Neutrophil (primary cell): Measurements from ENCODE around the gene HOGA1.

Source experiments
- H3K27ac ChIP-seq: fragments of 200-600 bp; sonication (generic); 2 replicates; pipeline ENCODE4 v1.5.1; 2016; ENCODE audit warnings: mild to moderate bottlenecking, moderate library complexity
- H3K27me3 ChIP-seq: fragments of 200-600 bp; sonication (generic); 2 replicates; pipeline ENCODE4 v1.6.0; 2016; ENCODE audit warnings: mild to moderate bottlenecking
- H3K36me3 ChIP-seq: fragments of 200-600 bp; sonication (generic); 2 replicates; pipeline ENCODE4 v1.5.1; 2017
- H3K4me1 ChIP-seq, 2 experiments: fragments of 200-600 bp in 1 of 2; sonication (generic) in 1 of 2; 1 replicate in 1 of 2; 2 replicates in 1 of 2; pipeline versions ENCODE4 v1.5.1 to v1.6.1; 2013 to 2016; ENCODE audit warnings: low read depth in 1 of 2, low read length in 1 of 2, mild to moderate bottlenecking in 1 of 2, moderate library complexity in 1 of 2; ENCODE audit not compliant: control insufficient read depth in 1 of 2, insufficient read depth in 1 of 2
- H3K4me3 ChIP-seq, 2 experiments: fragments of 200-600 bp in 1 of 2; sonication (generic) in 1 of 2; 1 replicate in 1 of 2; 2 replicates in 1 of 2; pipeline ENCODE4 v1.5.1; 2013 to 2016; ENCODE audit warnings: low read depth in 1 of 2, low read length in 1 of 2, mild to moderate bottlenecking in 1 of 2, moderate library complexity in 1 of 2
- H3K9me3 ChIP-seq: fragments of 200-600 bp; sonication (generic); 2 replicates; pipeline ENCODE4 v1.5.1; 2016
- TF ChIP-seq, protein P1 (sequence below): fragments of 200-600 bp; sonication (generic); IDR thresholded peaks from 2 replicates; pipeline ENCODE4 v1.5.1; 2016; ENCODE audit warnings: antibody characterized with exemption

Gene HOGA1

DNA sequence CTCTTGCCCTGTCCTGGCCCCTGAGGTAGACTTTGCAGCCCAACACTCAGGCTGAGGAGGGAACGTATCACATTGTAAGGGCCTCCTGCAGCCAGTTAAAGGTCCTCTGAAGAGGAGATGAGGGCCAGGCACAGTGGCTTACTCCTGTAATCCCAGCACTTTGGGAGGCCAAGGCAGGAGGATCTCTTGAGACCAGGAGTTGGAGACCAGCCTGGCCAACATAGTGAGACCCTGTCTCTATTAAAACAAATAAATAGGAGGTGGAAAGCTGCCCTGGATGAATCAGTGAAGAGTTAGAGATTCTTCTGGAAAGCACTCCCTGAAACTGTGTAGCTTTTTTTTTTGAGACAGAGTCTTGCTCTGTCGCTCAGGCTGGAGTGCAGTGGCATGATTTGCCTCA lies 3.0 kb downstream of the HOGA1 start:
- TF ChIP-seq, protein P1, sequence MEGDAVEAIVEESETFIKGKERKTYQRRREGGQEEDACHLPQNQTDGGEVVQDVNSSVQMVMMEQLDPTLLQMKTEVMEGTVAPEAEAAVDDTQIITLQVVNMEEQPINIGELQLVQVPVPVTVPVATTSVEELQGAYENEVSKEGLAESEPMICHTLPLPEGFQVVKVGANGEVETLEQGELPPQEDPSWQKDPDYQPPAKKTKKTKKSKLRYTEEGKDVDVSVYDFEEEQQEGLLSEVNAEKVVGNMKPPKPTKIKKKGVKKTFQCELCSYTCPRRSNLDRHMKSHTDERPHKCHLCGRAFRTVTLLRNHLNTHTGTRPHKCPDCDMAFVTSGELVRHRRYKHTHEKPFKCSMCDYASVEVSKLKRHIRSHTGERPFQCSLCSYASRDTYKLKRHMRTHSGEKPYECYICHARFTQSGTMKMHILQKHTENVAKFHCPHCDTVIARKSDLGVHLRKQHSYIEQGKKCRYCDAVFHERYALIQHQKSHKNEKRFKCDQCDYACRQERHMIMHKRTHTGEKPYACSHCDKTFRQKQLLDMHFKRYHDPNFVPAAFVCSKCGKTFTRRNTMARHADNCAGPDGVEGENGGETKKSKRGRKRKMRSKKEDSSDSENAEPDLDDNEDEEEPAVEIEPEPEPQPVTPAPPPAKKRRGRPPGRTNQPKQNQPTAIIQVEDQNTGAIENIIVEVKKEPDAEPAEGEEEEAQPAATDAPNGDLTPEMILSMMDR = no peak

DNA sequence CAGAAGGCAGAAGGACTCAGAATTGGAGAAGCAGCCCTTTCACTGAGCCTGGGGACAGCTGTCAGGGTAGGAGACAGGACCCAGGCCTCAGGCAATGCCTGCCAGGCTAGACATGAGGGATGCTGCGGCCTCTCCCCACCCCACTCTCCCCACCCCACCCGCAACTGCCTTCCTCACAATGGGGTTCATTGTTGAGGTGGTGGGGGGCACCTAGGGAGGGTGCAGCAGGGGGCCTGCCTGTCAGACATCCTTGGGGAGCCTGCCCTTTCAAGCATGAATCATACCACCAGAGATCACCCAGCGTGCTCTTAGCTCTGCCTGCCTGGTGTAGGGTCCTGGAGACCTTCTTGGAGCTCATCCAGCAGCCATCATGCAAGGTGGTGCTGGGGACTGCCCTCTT lies 5.3 kb downstream of the HOGA1 start, which contains the start of gene C10orf62:
C10orf62 (plus strand) TSS at position 243 of the 400 bp plus-strand sequence. CDS start 177 bp downstream, outside the sequence.
- Histone ChIP-seq H3K4me1 (no peaks in the 10 kb centered on the region), H3K27ac (no peak within 1 kb of the TSS), H3K4me3 (no peak within 1 kb of the TSS), H3K27me3 (no peaks in the 10 kb centered on the region), H3K9me3 (no peaks in the 10 kb centered on the region), H3K36me3 (no peaks in the 10 kb centered on the region)
- TF ChIP-seq, protein P1 = no peak

More for the DNA sequence above, 3.0 kb downstream of the HOGA1 start:
- no peaks in the 10 kb centered on the region for H3K4me1 ChIP-seq
- H3K9me3 ChIP-seq = no peaks in the 10 kb centered on the region
- H3K27me3 ChIP-seq = no peaks in the 10 kb centered on the region
- no peaks in the 10 kb centered on the region for H3K36me3 ChIP-seq
- no peak overlapping the region for H3K27ac ChIP-seq
- no peak overlapping the region for H3K4me3 ChIP-seq

- no peaks in the 10 kb centered on the region for H3K27me3 ChIP-seq
- no peaks in the 10 kb centered on the region for H3K9me3 ChIP-seq
- TF ChIP-seq, protein P1 = no peak
These were observed 6.0 kb downstream of the HOGA1 start for GRCh38 chr10:97590082-97590747.

GRCh38 chr10:97590748-97591495 lies 6.7 kb downstream of the HOGA1 start:
- Histone ChIP-seq H3K27me3 (no peaks in the 10 kb centered on the region), H3K4me3 (no peak overlapping the region), H3K9me3 (no peaks in the 10 kb centered on the region), H3K27ac (no peak overlapping the region), H3K4me1 (no peaks in the 10 kb centered on the region), H3K36me3 (no peaks in the 10 kb centered on the region)
- TF ChIP-seq, protein P1 = no peak

More at GRCh38 chr10:97590082-97590747, 6.0 kb downstream of the HOGA1 start:
- Histone ChIP-seq H3K4me3 (no peak overlapping the region), H3K4me1 (no peaks in the 10 kb centered on the region), H3K36me3 (no peaks in the 10 kb centered on the region), H3K27ac (no peak overlapping the region)

DNA sequence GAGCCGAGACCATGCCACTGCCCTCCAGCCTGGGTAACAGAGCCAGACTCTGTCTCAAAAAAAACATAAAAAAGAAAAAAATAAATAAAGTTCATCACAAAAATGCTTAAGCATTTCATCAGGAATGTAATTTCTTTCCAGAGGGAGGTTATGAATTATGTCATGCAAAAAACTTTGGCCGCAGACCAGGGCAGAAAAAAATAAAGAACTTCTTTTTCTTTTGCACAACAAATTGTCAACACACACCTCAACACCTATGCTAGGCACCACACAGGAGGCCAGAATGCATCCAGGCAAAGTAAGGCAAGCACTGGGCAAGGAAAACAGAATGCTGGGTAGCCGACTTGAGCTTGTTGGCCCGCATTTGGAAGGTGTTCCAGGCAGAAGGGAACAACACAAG lies 9.2 kb downstream of the HOGA1 start:
- Histone ChIP-seq H3K27me3 (no peaks in the 10 kb centered on the region), H3K27ac (no peak overlapping the region), H3K4me1 (peaks cover 2 to 4% of the 10 kb centered on the region in 2 experiments), H3K36me3 (no peaks in the 10 kb centered on the region), H3K4me3 (no peak overlapping the region), H3K9me3 (no peaks in the 10 kb centered on the region)
- TF ChIP-seq, protein P1 = no peak
